ENCODE data around the gene A4GALT. TPM values are rescaled to one million over a fixed set of nuclear protein-coding genes. Genes with fewer than 3 reads are reported as not detected.

The A4GALT gene
- total and polyA plus RNA-seq, 2 experiments from 2014 or later = 7.0 to 16.2 TPM

- H3K27me3 ChIP-seq (ENCODE audit: insufficient read depth) = no peaks in the 10 kb centered on the region
- no peak overlapping the region for H3K27ac Mint-ChIP-seq
- peaks cover 3% of the 10 kb centered on the region; the same call in 1 of the 3 replicates for H3K36me3 Mint-ChIP-seq (ENCODE audit: low read depth)
- no peak overlapping the region for H3K4me2 ChIP-seq
- H3K9me3 Mint-ChIP-seq = peaks cover 7% of the 10 kb centered on the region; the same call in 1 of the 3 replicates
- DNase-seq (ENCODE audit: low spot score) (no peak), ATAC-seq (no peak)
- H3K27me3 Mint-ChIP-seq (ENCODE audit: insufficient read depth, low read depth, poor library complexity) = peaks cover 11% of the 10 kb centered on the region
- TF ChIP-seq CREB1 (CRISPR knock-in tag; IDR thresholded peaks at IDR 0.05; ENCODE audit: low read depth) (no peak), NANOG (IDR thresholded peaks at IDR 0.05; ENCODE audit: borderline replicate concordance) (no peak), CTCF (conservative IDR thresholded peaks at IDR 0.05; ENCODE audit: low read depth in 2 of 2) (no peak), STAT1 (IDR thresholded peaks at IDR 0.05; ENCODE audit: unreplicated experiment) (no peak), ETS1 (IDR thresholded peaks at IDR 0.05) (no peak), ZNF462 (CRISPR knock-in tag; IDR thresholded peaks at IDR 0.05) (no peak), POLR2AphosphoS5 (IDR thresholded peaks at IDR 0.05; ENCODE audit: low read depth) (no peak), EZH2phosphoT487 (IDR thresholded peaks at IDR 0.05; ENCODE audit: unreplicated experiment) (no peak), ZNF331 (CRISPR knock-in tag; IDR thresholded peaks at IDR 0.05; ENCODE audit: low read depth) (no peak), JUNB (IDR thresholded peaks at IDR 0.05; ENCODE audit: unreplicated experiment) (no peak), ZNF114 (CRISPR knock-in tag; IDR thresholded peaks at IDR 0.05) (no peak)
- TF ChIP-seq, protein P1, sequence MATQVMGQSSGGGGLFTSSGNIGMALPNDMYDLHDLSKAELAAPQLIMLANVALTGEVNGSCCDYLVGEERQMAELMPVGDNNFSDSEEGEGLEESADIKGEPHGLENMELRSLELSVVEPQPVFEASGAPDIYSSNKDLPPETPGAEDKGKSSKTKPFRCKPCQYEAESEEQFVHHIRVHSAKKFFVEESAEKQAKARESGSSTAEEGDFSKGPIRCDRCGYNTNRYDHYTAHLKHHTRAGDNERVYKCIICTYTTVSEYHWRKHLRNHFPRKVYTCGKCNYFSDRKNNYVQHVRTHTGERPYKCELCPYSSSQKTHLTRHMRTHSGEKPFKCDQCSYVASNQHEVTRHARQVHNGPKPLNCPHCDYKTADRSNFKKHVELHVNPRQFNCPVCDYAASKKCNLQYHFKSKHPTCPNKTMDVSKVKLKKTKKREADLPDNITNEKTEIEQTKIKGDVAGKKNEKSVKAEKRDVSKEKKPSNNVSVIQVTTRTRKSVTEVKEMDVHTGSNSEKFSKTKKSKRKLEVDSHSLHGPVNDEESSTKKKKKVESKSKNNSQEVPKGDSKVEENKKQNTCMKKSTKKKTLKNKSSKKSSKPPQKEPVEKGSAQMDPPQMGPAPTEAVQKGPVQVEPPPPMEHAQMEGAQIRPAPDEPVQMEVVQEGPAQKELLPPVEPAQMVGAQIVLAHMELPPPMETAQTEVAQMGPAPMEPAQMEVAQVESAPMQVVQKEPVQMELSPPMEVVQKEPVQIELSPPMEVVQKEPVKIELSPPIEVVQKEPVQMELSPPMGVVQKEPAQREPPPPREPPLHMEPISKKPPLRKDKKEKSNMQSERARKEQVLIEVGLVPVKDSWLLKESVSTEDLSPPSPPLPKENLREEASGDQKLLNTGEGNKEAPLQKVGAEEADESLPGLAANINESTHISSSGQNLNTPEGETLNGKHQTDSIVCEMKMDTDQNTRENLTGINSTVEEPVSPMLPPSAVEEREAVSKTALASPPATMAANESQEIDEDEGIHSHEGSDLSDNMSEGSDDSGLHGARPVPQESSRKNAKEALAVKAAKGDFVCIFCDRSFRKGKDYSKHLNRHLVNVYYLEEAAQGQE (IDR thresholded peaks at IDR 0.05; ENCODE audit: unreplicated experiment) = no peak
- H3K4me1 Mint-ChIP-seq = peaks cover 11% of the 10 kb centered on the region
- no peak overlapping the region for H3K27ac ChIP-seq (ENCODE audit: low read depth)
- no peak overlapping the region for H3K4me3 Mint-ChIP-seq
- H3K36me3 ChIP-seq (ENCODE audit: insufficient read depth) = no peaks in the 10 kb centered on the region
- no peaks in the 10 kb centered on the region for H4K20me1 ChIP-seq (replicated peaks; ENCODE audit: insufficient read depth)
- no peak overlapping the region for H3K4me3 ChIP-seq
- H3K79me2 ChIP-seq (replicated peaks; ENCODE audit: insufficient read depth) = no peaks in the 10 kb centered on the region
- H3K4me1 ChIP-seq (ENCODE audit: insufficient read depth) = peaks cover 5% of the 10 kb centered on the region; the same call in 1 of the 2 replicates
- H3K9me2 ChIP-seq (ENCODE audit: insufficient read depth) = no peaks in the 10 kb centered on the region
- no peak overlapping the region for H2AFZ ChIP-seq
- no peaks in the 10 kb centered on the region for H3F3A ChIP-seq (replicated peaks; ENCODE audit: low read depth)
Observed at GRCh38 chr22:42752230-42752746, 31.6 kb upstream of the A4GALT start.
